NT2/D1 (cell line): ENCODE data around the gene ULK1.
"Not testable (repeated sequence)": the region's sequence is repeated elsewhere in the genome, so short reads cannot be mapped to it uniquely, and the experiment has no call there.

Experiments used
- DNase-seq: peaks from one replicate; pipeline ENCODE4 v3.0.0-alpha.2; 2011; ENCODE audit warnings: low read depth, low spot score
- H3K27me3 ChIP-seq: 2 replicates; pipeline ENCODE4 v1.6.0; 2011; ENCODE audit warnings: mild to moderate bottlenecking; ENCODE audit not compliant: insufficient read length, insufficient read depth
- H3K36me3 ChIP-seq: 2 replicates; pipeline ENCODE4 v1.6.1; 2011; ENCODE audit warnings: mild to moderate bottlenecking, low read length, mixed read lengths; ENCODE audit not compliant: insufficient read depth, insufficient read length
- H3K4me1 ChIP-seq: 2 replicates; pipeline ENCODE4 v1.5.1; 2011; ENCODE audit not compliant: insufficient read depth, insufficient read length
- H3K4me3 ChIP-seq: 2 replicates; pipeline ENCODE4 v1.5.1; 2011; ENCODE audit warnings: low read depth; ENCODE audit not compliant: insufficient read length
- H3K9ac ChIP-seq: 2 replicates; pipeline ENCODE4 v1.6.0; 2011; ENCODE audit warnings: low read depth; ENCODE audit not compliant: insufficient read length
- H3K9me3 ChIP-seq: 2 replicates; pipeline ENCODE4 v1.5.1; 2011; ENCODE audit warnings: mild to moderate bottlenecking, low read length; ENCODE audit not compliant: insufficient read depth
- SUZ12 ChIP-seq: IDR thresholded peaks from 2 replicates; pipeline ENCODE4 v1.6.1; 2011; ENCODE audit not compliant: insufficient read length, insufficient read depth; ENCODE audit errors: extremely low read depth
- YY1 ChIP-seq: IDR thresholded peaks from 2 replicates; pipeline ENCODE4 v1.6.1; 2011; ENCODE audit not compliant: insufficient read length, insufficient read depth
- ZNF274 ChIP-seq: IDR thresholded peaks from 2 replicates; pipeline ENCODE4 v1.6.1; 2011; ENCODE audit warnings: mild to moderate bottlenecking, low read depth, low read length

Gene ULK1

GRCh38 chr12:131872154-131873051, 22.0 kb upstream of the ULK1 start:
- DNase-seq, result no peak
- TF ChIP-seq ZNF274 (no peak), YY1 (no peak), SUZ12 (no peak)
- Histone ChIP-seq H3K9me3 (peaks cover 13% of the 10 kb centered on the region; the same call in 1 of the 2 replicates), H3K4me3 (no peak overlapping the region), H3K9ac (no peak overlapping the region), H3K4me1 (peaks cover 7% of the 10 kb centered on the region), H3K27me3 (no peaks in the 10 kb centered on the region), H3K36me3 (no peaks in the 10 kb centered on the region)

- TF ChIP-seq ZNF274 (no peak), SUZ12 (no peak), YY1 (no peak)
Measured at GRCh38 chr12:131873293-131873692, 21.1 kb upstream of the ULK1 start.

DNA sequence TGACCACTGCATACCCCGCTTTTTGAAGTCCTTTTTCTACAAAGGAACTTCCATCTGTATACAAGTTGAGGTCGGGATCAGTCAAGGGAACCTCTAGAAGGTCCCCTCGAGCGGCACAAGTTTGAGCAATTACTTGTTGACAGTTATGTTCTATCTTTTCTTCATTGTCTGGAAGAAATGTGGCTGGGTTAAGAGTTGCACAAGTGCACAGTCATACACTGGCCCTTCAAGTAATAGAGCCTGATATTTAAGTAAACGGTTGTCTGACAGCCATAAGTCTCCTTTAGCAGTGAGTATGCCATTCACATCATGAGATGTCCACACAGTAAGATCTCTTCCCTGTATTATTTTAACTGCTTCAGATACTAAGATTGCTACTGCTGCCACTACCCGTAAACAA, 19.4 kb upstream of the ULK1 start:
- peaks cover 13% of the 10 kb centered on the region; the same call in 1 of the 2 replicates for H3K9me3 ChIP-seq
- H3K4me3 ChIP-seq, DNase-seq, H3K27me3 ChIP-seq, H3K36me3 ChIP-seq, H3K9ac ChIP-seq, H3K4me1 ChIP-seq: not testable (repeated sequence)

More at GRCh38 chr12:131873293-131873692, 21.1 kb upstream of the ULK1 start:
- no peak overlapping the region for H3K9ac ChIP-seq
- H3K9me3 ChIP-seq, result peaks cover 13% of the 10 kb centered on the region; the same call in 1 of the 2 replicates
- H3K4me3 ChIP-seq, result no peak overlapping the region
- H3K27me3 ChIP-seq, result no peaks in the 10 kb centered on the region
- no peaks in the 10 kb centered on the region for H3K36me3 ChIP-seq
- peaks cover 4% of the 10 kb centered on the region for H3K4me1 ChIP-seq
- no peak for DNase-seq

DNA sequence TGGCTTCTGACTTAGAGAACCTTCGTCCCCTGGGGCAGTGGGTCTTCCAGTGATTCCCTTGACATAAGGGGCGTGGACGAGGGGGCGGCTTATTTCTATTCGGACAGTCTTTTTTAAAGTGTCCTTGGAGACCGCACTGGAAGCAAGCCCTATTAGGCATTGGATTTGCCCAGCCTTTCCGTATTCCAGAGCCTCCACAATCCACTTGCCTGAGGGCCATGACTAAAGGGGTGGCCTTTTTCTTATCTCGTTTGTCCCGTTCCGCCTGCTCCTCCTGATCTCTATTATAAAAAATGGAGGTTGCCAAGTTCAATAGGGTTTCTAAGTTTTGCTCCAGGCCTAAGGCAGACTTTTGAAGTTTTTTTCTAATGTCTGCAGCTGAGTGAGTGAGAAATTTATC, 17.2 kb upstream of the ULK1 start:
- H3K4me3 ChIP-seq, H3K36me3 ChIP-seq, H3K4me1 ChIP-seq, H3K9ac ChIP-seq, H3K27me3 ChIP-seq, DNase-seq: not testable (repeated sequence)
- peaks cover 13% of the 10 kb centered on the region; the same call in 1 of the 2 replicates for H3K9me3 ChIP-seq

DNA sequence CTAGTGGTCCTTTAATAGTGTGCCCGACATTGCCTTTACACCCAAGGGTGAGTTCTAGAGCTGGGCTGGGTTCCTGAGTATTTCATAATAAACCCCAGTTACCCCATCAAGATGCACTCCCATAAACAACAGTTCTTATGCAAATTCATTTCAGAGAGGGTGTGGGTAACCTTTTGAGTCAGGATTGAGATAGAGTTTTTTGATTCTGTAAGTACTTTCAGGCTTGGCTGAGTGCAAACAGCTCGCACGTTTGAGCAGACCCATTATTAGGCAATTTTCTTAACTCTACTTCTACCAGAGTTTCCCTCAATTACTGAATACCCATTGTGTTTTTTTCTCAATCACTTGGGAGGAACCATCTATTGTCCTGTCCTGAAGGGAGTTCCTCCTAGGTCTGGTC, 16.0 kb upstream of the ULK1 start:
- not testable (repeated sequence) for H3K36me3 ChIP-seq, H3K4me3 ChIP-seq, H3K4me1 ChIP-seq, H3K9ac ChIP-seq, DNase-seq, H3K27me3 ChIP-seq
- peaks cover 10% of the 10 kb centered on the region; the same call in 1 of the 2 replicates for H3K9me3 ChIP-seq

GRCh38 chr12:131882804-131883520, 11.5 kb upstream of the ULK1 start:
- Histone ChIP-seq H3K4me1 (peaks cover 8% of the 10 kb centered on the region), H3K4me3 (no peak overlapping the region), H3K36me3 (no peaks in the 10 kb centered on the region), H3K9me3 (peaks cover 23% of the 10 kb centered on the region; the same call in 1 of the 2 replicates), H3K27me3 (no peaks in the 10 kb centered on the region), H3K9ac (peak overlapping the region; percentile 26)
- no peak for DNase-seq
- no peak for TF ChIP-seq YY1
- TF ChIP-seq ZNF274, result no peak
- no peak for TF ChIP-seq SUZ12

- H3K4me1 ChIP-seq, result peaks cover 10% of the 10 kb centered on the region
- peak overlapping the region; percentile 26 for H3K9ac ChIP-seq
- H3K9me3 ChIP-seq, result peaks cover 23% of the 10 kb centered on the region; the same call in 1 of the 2 replicates
- no peak for DNase-seq
- H3K27me3 ChIP-seq, result no peaks in the 10 kb centered on the region
- TF ChIP-seq YY1 (no peak), SUZ12 (no peak), ZNF274 (no peak)
- H3K4me3 ChIP-seq, result no peak overlapping the region
- no peaks in the 10 kb centered on the region for H3K36me3 ChIP-seq
Measured at GRCh38 chr12:131883521-131883900, 10.9 kb upstream of the ULK1 start.

DNA sequence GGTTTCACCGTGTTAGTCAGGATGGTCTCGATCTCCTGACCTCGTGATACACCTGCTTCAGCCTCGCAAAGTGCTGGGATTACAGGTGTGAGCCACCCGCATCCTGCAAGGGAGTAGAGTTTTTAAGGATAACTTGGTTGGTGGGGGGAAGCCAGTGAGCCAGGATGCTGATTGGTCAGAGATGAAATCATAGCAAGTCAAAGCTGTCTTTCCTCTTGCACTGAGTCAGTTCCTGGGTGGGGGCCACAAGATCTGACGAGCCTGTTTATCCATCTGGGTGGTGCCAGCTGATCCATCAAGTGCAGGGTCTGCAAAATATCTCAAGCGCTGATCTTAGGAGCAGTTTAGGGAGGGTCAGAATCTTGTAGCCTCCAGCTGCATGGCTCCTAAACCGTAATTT, 9.3 kb upstream of the ULK1 start:
- H3K9me3 ChIP-seq, result peaks cover 23% of the 10 kb centered on the region; the same call in 1 of the 2 replicates
- peaks cover 13% of the 10 kb centered on the region for H3K4me1 ChIP-seq
- not testable (repeated sequence) for H3K36me3 ChIP-seq, H3K27me3 ChIP-seq, H3K4me3 ChIP-seq, DNase-seq, H3K9ac ChIP-seq
